GM18870 (cell line): ENCODE results near the gene SNED1.
"Not testable (repeated sequence)": the region's sequence is repeated elsewhere in the genome, so short reads cannot be mapped to it uniquely, and the experiment has no call there.

ENCODE experiments used
- ATAC-seq: cut with Tn5 transposase; IDR thresholded peaks from one replicate; pipeline ENCODE4 v1.9.1; 2021; ENCODE audit warnings: moderate library complexity; ENCODE audit not compliant: unreplicated experiment

Gene SNED1

GRCh38 chr2:240972201-240972600 lies 26.2 kb upstream of the SNED1 start:
- ATAC-seq: no peak

- no peak for ATAC-seq
These were observed 25.5 kb upstream of the SNED1 start for GRCh38 chr2:240972636-240973521.

GRCh38 chr2:240974771-240975572 lies 23.4 kb upstream of the SNED1 start:
- no peak for ATAC-seq

GRCh38 chr2:240975903-240976302 lies 22.5 kb upstream of the SNED1 start:
- not testable (repeated sequence) for ATAC-seq

GRCh38 chr2:240981280-240981679 lies 17.1 kb upstream of the SNED1 start:
- ATAC-seq: no peak

GRCh38 chr2:240981871-240982800 lies 16.3 kb upstream of the SNED1 start:
- ATAC-seq: no peak

- ATAC-seq: no peak
These were observed 15.6 kb upstream of the SNED1 start for GRCh38 chr2:240982821-240983281.

GRCh38 chr2:240983361-240983995 lies 14.9 kb upstream of the SNED1 start:
- no peak for ATAC-seq

- ATAC-seq: no peak
These were observed 14.4 kb upstream of the SNED1 start for GRCh38 chr2:240983996-240984498.

GRCh38 chr2:240985881-240986786 lies 12.3 kb upstream of the SNED1 start:
- ATAC-seq: no peak

GRCh38 chr2:240986787-240987411 lies 11.5 kb upstream of the SNED1 start:
- no peak for ATAC-seq

- ATAC-seq: no peak
These were observed 10.8 kb upstream of the SNED1 start for GRCh38 chr2:240987588-240987987.

GRCh38 chr2:240988146-240988545 lies 10.3 kb upstream of the SNED1 start:
- no peak for ATAC-seq

- ATAC-seq: no peak
These were observed 9.7 kb upstream of the SNED1 start for GRCh38 chr2:240988571-240989271.

GRCh38 chr2:240989451-240990265 lies 8.8 kb upstream of the SNED1 start:
- no peak for ATAC-seq

- no peak for ATAC-seq
These were observed 8.2 kb upstream of the SNED1 start for GRCh38 chr2:240990266-240990529.

GRCh38 chr2:240990726-240991377 lies 7.6 kb upstream of the SNED1 start:
- ATAC-seq: no peak
